ENCODE measurements around the gene ZBTB49.

Gene ZBTB49

DNA sequence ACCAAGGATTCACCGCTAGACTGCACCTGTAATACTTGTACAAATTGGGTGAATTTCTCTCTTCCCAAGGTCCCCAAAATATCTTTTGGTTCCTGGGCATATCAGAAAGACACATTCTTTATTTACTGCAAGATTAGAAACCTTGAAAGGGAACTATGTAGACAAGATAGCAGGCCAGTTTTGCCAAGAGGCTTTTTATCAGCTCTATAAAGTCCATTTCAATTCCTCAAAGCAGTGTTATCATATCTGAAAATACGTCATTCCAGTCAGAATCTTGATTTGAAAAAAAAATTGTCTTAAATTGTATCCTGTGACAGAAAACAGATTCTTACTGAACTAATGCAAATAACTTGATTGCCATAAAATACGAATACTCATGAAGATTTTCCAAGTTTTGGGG lies 59.8 kb downstream of the ZBTB49 start:
- H3F3A ChIP-seq (ENCODE audit: insufficient read depth, low read length) = no peaks in the 10 kb centered on the region
- H3K79me2 ChIP-seq (ENCODE audit: insufficient read depth, low read length) = no peaks in the 10 kb centered on the region
- no peak overlapping the region for H3K4me2 ChIP-seq (ENCODE audit: low read length)
- H3K4me3 ChIP-seq (ENCODE audit: low read depth, low read length, poor library complexity, severe bottlenecking) = no peak overlapping the region
- H3K27ac ChIP-seq (ENCODE audit: low read depth, low read length, poor library complexity, severe bottlenecking) = no peak overlapping the region
- H3K27me3 ChIP-seq (ENCODE audit: insufficient read depth, low read length) = no peaks in the 10 kb centered on the region
- H3K9me2 ChIP-seq (ENCODE audit: low read depth, low read length) = no peaks in the 10 kb centered on the region
- H3K36me3 ChIP-seq (ENCODE audit: insufficient read depth, low read length) = peaks cover 10% of the 10 kb centered on the region
- H4K20me1 ChIP-seq (ENCODE audit: insufficient read depth, low read length) = no peaks in the 10 kb centered on the region
- no peak for TF ChIP-seq EZH2 (IDR thresholded peaks at IDR 0.05; ENCODE audit: borderline replicate concordance, low read length)
- TF ChIP-seq, protein P1, sequence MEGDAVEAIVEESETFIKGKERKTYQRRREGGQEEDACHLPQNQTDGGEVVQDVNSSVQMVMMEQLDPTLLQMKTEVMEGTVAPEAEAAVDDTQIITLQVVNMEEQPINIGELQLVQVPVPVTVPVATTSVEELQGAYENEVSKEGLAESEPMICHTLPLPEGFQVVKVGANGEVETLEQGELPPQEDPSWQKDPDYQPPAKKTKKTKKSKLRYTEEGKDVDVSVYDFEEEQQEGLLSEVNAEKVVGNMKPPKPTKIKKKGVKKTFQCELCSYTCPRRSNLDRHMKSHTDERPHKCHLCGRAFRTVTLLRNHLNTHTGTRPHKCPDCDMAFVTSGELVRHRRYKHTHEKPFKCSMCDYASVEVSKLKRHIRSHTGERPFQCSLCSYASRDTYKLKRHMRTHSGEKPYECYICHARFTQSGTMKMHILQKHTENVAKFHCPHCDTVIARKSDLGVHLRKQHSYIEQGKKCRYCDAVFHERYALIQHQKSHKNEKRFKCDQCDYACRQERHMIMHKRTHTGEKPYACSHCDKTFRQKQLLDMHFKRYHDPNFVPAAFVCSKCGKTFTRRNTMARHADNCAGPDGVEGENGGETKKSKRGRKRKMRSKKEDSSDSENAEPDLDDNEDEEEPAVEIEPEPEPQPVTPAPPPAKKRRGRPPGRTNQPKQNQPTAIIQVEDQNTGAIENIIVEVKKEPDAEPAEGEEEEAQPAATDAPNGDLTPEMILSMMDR (IDR thresholded peaks at IDR 0.05; ENCODE audit: low read length) = no peak
- H3K4me1 ChIP-seq (ENCODE audit: insufficient read depth, low read length, severe bottlenecking) = peaks cover 31% of the 10 kb centered on the region
- no peaks in the 10 kb centered on the region for H3K9me3 ChIP-seq (ENCODE audit: low read length)
- no peak overlapping the region for H3K9ac ChIP-seq (ENCODE audit: low read length)
- no peak overlapping the region for H2AFZ ChIP-seq (ENCODE audit: low read length)

DNA sequence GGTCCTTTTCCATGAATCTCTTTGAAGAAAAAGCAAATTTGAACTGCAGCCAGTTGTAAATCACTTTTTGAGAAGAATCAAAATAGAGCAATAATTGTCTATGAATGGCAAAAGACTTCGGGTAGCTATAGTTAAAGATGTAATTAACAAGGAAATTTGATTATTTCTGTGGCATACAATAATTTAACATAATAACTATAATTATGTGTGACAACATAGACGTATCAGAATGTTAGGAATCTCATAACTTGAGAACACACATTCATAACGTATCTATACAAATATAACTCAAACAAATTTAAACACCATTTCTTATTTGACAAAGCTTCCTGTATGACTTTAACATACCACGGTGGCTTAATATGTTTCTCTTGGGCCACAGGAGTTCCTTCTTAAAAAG lies 60.9 kb downstream of the ZBTB49 start:
- Histone ChIP-seq H3K36me3 (ENCODE audit: insufficient read depth, low read length) (peaks cover 10% of the 10 kb centered on the region), H3K27me3 (ENCODE audit: insufficient read depth, low read length) (no peaks in the 10 kb centered on the region), H3K9me3 (ENCODE audit: low read length) (no peaks in the 10 kb centered on the region), H3K4me2 (ENCODE audit: low read length) (no peak overlapping the region), H3K9me2 (ENCODE audit: low read depth, low read length) (no peaks in the 10 kb centered on the region), H3K9ac (ENCODE audit: low read length) (no peak overlapping the region), H3K4me3 (ENCODE audit: low read depth, low read length, poor library complexity, severe bottlenecking) (no peak overlapping the region), H3K27ac (ENCODE audit: low read depth, low read length, poor library complexity, severe bottlenecking) (no peak overlapping the region), H2AFZ (ENCODE audit: low read length) (no peak overlapping the region), H4K20me1 (ENCODE audit: insufficient read depth, low read length) (no peaks in the 10 kb centered on the region), H3K4me1 (ENCODE audit: insufficient read depth, low read length, severe bottlenecking) (peaks cover 20% of the 10 kb centered on the region), H3K79me2 (ENCODE audit: insufficient read depth, low read length) (no peaks in the 10 kb centered on the region), H3F3A (ENCODE audit: insufficient read depth, low read length) (no peaks in the 10 kb centered on the region)
- no peak for TF ChIP-seq EZH2 (IDR thresholded peaks at IDR 0.05; ENCODE audit: borderline replicate concordance, low read length)
- TF ChIP-seq, protein P1 (IDR thresholded peaks at IDR 0.05; ENCODE audit: low read length) = no peak

DNA sequence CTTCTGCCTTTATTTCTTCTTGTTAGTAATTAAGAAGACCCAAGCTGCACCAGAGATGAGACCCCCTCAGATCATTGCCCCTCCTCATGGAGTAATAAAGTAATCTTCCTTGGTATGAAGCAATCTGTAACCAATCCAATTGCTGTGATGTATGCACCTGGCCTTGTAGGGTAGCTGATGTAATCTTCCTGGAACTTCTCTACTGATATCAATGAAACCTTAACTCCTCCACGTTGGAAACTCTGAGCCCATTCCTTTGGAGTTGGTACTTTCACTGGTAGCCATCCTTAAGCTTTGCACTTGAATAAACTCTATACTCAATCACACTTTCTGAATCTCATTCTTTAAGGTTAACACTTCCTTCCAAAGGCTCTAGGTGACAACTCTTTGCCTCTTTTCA lies 65.3 kb downstream of the ZBTB49 start:
- TF ChIP-seq, protein P1 (IDR thresholded peaks at IDR 0.05; ENCODE audit: low read length) = no peak
- TF ChIP-seq EZH2 (IDR thresholded peaks at IDR 0.05; ENCODE audit: borderline replicate concordance, low read length) = no peak
- Histone ChIP-seq H3K9me3 (ENCODE audit: low read length) (no peaks in the 10 kb centered on the region), H3K9ac (ENCODE audit: low read length) (no peak overlapping the region)

More for the DNA sequence above, 65.3 kb downstream of the ZBTB49 start:
- Histone ChIP-seq H3K9me2 (ENCODE audit: low read depth, low read length) (no peaks in the 10 kb centered on the region), H3K4me1 (ENCODE audit: insufficient read depth, low read length, severe bottlenecking) (peaks cover 14% of the 10 kb centered on the region), H3K4me2 (ENCODE audit: low read length) (no peak overlapping the region), H3K27ac (ENCODE audit: low read depth, low read length, poor library complexity, severe bottlenecking) (no peak overlapping the region), H3K4me3 (ENCODE audit: low read depth, low read length, poor library complexity, severe bottlenecking) (no peak overlapping the region), H3K27me3 (ENCODE audit: insufficient read depth, low read length) (no peaks in the 10 kb centered on the region), H3F3A (ENCODE audit: insufficient read depth, low read length) (no peaks in the 10 kb centered on the region), H3K36me3 (ENCODE audit: insufficient read depth, low read length) (peaks cover 6% of the 10 kb centered on the region), H4K20me1 (ENCODE audit: insufficient read depth, low read length) (no peaks in the 10 kb centered on the region), H2AFZ (ENCODE audit: low read length) (no peak overlapping the region), H3K79me2 (ENCODE audit: insufficient read depth, low read length) (no peaks in the 10 kb centered on the region)
